HG03280 (cell line): Measurements from ENCODE around the gene CCDC137.

Source experiments
- ATAC-seq: cut with Tn5 transposase; IDR thresholded peaks from one replicate; pipeline ENCODE4 v1.9.1; 2021; ENCODE audit warnings: mild to moderate bottlenecking, moderate library complexity; ENCODE audit not compliant: unreplicated experiment

CCDC137 gene

DNA sequence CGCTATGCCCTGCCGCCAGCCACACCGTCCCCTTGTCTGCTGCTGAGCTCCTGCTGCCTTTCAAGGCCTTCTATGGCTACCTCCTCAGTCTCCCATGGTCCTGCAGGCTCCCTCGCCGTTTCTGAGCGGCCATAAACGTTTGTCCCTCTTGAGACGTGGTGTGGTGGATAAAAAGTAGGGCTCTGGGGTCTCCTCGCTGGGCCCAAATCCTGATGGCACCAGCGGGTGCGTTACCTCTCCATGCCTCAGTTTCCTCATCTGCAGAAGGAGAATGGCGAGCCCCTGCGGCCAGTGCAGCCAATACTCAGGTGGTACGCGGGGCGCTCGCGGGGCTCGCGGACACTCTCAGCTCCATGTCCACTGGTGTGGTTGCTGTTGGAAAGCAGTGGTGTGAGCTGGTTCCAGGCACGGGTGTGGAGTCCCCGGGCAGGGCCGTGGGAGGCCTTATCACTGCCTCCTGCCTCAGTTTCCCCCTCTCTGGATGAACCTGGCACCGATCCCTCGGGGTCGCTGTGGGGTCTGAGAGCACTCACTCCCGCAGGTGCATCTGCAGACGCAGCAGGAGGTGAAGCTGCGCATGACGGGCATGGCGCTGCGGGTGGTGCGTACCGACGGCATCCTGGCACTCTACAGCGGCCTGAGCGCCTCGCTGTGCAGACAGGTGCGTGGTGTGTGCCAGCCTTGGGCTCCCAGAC is 48.0 kb downstream of the CCDC137 start:
- no peak for ATAC-seq

GRCh38 chr17:81715107-81715871 is 48.8 kb downstream of the CCDC137 start:
- no peak for ATAC-seq

GRCh38 chr17:81715872-81716673 is 49.5 kb downstream of the CCDC137 start:
- ATAC-seq = no peak

DNA sequence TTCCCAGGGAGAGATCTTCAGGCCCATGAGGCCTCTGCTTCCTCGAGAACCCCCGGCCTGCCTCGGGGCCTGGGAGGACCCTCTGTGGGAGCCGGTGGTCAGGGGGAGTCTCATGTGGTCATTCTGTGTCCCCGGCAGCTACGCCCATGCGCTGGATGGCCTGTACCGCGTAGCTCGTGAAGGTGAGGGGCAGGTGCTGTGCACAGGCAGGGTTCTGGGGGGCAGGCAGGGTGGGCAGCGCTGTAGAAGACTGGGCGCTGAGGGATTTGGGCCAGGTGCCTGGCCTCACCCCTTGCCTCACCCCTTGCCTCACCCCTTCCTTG is 50.1 kb downstream of the CCDC137 start:
- ATAC-seq = no peak

DNA sequence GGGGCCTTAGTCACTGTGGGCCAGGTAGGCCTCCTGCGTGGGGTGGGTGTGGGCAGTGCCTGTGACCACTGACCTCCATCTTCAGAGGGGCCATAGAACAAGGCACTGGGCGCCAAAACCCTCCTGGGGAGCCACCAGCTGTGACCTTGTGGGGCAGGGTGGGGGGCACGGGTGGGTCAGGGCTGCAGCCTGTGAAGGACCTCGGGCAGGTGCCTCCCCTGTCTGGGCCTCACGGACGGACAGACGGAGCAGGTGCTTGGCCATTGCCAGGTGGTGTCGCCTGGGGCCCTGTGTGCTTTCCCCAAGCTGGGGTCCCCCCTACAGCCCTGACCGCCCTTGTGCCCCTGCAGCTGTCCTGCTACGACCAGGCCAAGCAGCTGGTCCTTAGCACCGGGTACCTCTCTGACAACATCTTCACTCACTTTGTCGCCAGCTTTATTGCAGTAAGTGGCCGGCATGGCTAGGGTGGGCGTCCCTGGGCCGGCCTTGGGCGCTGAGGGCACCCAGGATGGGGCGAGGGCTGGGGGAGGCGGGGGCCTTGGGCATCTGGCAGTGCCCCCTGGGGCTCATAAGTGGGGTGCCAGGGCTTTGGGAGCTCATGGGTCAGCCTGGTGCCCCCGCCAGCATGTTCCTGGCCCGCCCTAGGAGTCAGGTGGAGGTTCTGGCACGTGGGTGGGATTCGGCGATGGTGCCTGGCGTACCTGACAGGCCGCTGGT is 50.7 kb downstream of the CCDC137 start:
- ATAC-seq = no peak

DNA sequence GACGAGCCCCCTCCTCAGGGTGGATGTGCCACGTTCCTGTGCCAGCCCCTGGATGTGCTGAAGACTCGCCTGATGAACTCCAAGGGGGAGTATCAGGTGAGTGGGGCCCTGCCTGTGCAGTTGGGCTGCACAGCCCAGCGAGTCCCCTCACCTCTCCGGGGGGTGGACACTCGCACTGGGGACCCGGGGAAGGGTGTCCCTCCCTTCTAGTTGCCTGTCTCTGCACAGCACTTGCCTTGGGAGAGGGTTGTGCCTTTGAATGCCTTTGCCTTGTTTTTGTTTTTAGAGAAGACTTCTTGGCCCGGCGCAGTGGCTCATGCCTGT is 51.2 kb downstream of the CCDC137 start:
- ATAC-seq = no peak

DNA sequence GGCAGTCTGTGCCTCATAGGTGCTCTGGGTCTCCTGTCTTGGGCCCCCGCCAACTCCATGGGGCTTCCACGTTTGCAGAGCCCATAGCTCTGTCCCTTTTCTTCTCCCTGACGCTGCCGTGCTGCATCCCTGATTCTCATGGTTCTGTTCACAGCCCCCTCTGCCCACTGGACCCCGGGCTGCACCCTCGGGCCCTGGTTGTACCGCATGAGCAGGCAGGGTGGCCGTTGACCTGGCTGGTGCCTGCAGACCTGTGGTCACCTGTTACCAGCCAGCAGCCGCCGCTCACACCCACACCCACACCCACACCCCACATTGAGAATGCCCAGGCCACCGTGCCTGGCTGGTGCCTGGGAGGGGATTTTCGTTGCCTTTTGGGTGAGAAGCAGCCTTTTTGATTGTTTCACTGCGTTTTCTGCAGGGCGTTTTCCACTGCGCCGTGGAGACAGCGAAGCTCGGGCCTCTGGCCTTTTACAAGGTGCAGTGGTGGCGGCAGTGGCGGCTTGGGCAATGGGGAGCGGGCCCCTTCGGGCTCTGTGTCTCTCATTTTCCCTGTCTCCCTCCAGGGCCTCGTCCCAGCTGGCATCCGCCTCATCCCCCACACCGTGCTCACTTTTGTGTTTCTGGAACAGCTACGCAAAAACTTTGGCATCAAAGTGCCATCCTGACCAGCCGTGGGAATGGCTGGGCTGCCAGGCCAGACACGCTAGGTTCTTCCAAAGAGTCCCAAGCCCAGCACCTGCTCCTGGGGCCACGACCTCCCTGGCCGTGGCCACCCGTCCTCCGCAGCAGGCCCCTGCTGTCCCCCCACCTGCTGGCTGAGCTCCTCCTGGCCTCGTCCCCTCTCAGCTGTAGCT is 53.1 kb downstream of the CCDC137 start:
- ATAC-seq = no peak

DNA sequence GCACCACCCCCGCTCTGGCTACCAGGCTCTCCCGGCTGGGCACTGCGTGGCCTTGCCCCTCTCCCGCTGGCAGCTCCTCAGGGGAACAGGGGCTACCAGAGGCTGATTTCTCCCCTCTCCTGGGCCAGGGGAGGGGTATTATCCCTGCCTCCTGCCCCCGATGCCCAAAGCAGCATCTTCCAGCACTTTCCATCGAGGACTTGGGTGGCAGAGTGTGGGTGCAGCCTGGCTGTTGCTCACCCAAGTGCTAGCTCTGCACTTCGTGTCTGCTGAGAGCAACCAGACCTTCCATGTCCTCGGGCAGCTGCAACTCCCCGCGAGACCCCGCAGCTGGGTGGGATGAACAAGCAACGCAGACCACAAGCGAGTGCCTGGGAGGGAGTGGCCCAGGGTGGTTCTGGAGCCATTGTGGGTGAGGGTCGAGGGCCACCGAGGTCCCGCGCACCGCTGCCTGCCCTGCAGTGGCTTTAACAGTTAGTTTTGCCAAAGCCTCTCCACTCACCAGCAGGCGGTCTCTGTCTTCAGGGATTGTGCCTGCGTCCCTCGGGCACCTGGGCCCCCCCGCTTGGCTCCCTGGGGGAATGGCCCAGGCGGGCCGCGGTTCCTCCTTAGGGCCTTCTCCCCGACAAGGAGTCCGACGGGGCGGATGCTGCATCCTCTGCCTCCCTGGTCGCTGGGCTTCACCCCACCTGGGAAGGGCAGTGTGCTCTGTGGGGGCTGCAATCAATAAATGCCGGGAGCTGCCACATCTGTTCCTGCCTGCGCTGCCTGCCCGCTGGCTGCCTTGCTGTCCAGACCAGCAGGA is 53.9 kb downstream of the CCDC137 start:
- no peak for ATAC-seq

DNA sequence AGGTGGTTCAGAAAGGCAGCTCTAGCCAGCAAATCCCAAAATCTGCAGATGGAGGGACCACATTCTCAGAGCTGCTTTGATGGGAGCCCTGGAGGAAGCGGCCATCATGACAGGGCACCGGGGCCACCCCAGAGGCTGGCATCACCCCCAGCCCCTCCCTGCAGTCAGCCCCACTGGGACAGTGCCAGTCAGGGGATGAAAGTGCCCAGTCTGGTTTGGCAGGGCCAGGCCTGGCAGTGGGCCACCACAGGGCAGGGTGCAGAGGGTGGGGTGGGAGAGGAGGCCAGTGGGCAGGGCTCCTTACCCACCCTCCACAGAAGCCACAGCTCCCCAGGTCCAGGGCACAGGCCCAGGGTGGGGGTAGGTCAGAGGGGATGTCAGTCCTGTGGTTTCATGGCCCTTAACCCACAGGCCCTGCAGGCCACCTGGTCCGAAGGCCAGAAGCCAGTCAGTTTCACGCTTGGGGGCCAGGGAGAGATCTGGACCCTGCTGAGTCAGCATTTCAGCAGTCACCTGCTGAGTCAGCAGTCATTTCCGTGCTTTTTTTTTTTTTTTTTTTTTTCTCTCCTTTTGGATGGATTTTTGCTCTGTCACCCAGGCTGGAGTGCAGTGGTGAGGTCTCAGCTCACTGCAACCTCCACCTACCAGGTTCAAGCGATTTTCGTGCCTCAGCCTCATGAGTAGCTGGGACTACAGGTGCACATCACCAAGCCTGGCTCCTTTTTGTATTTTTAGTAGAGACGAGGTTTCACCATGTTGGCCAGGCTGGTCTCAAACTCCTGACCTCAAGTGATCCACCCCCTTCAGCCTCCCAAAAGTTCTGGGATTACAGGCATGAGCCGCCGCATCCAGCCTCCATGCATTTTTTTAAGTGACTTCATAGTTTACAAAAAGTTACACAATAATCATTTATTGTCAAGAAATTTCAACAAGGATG is 55.9 kb downstream of the CCDC137 start:
- no peak for ATAC-seq
